ENCODE measurements around the gene SLC19A1. TPM values are rescaled to one million over a fixed set of nuclear protein-coding genes. Genes with fewer than 3 reads are reported as not detected.
A peak's percentile ranks its signal among the peaks of the same experiment; 100 is the strongest.

SLC19A1 gene
- total RNA-seq, 4 donors from 2014 or later = 3.6 to 7.3 (median 5.0) TPM

- TF ChIP-seq CTCF (IDR thresholded peaks at IDR 0.05) (no peak), POLR2A (IDR thresholded peaks at IDR 0.05) (no peak)
- DNase-seq (ENCODE audit: low spot score in 2 of 2) = no peak
- no peak overlapping the region for H3K4me3 ChIP-seq (ENCODE audit: low read depth, poor library complexity, severe bottlenecking)
- WGBS, 2 donors = 97 to 98% methylated on average over 2 of the region's 2 CpGs
- intact Hi-C loops (cut with DNase I; ENCODE audit: low total_unique reads) = no loop called here
Observed at GRCh38 chr21:45521241-45521640, 21.0 kb downstream of the SLC19A1 start.

- no peak for TF ChIP-seq POLR2A (IDR thresholded peaks at IDR 0.05)
- no peak for TF ChIP-seq CTCF (IDR thresholded peaks at IDR 0.05)
- DNase-seq (ENCODE audit: low spot score in 2 of 2) = no peak
- 95% methylated on average over 4 of the region's 4 CpGs for WGBS, 2 donors
- H3K4me3 ChIP-seq (ENCODE audit: low read depth, poor library complexity, severe bottlenecking) = no peak overlapping the region
- intact Hi-C loops (cut with DNase I; ENCODE audit: low total_unique reads) = no loop called here
Observed at GRCh38 chr21:45519182-45519581, 23.1 kb downstream of the SLC19A1 start.

- DNase-seq (ENCODE audit: low spot score in 2 of 2) = no peak
- no peak for TF ChIP-seq POLR2A (IDR thresholded peaks at IDR 0.05)
- no peak for TF ChIP-seq CTCF (IDR thresholded peaks at IDR 0.05)
- H3K4me3 ChIP-seq (ENCODE audit: low read depth, poor library complexity, severe bottlenecking) = no peak overlapping the region
- intact Hi-C loops (cut with DNase I; ENCODE audit: low total_unique reads) = no loop called here
- WGBS, 2 donors = 86 to 95% methylated on average over 2 of the region's 2 CpGs
Observed at GRCh38 chr21:45518742-45519141, 23.5 kb downstream of the SLC19A1 start.

GRCh38 chr21:45517249-45518065 is 24.8 kb downstream of the SLC19A1 start:
- no peak overlapping the region for H3K4me3 ChIP-seq (ENCODE audit: low read depth, poor library complexity, severe bottlenecking)
- peak in 1 of 2 donors; percentile 72 for DNase-seq (ENCODE audit: low spot score in 2 of 2)
- WGBS, 2 donors = 96% methylated on average over 15 of the region's 15 CpGs
- no peak for TF ChIP-seq CTCF (IDR thresholded peaks at IDR 0.05)
- no peak for TF ChIP-seq POLR2A (IDR thresholded peaks at IDR 0.05)
- intact Hi-C loops (cut with DNase I; ENCODE audit: low total_unique reads) = no loop called here

- DNase-seq (ENCODE audit: low spot score in 2 of 2) = no peak
- intact Hi-C loops (cut with DNase I; ENCODE audit: low total_unique reads) = no loop called here
- 88 to 89% methylated on average over 14 of the region's 14 CpGs for WGBS, 2 donors
- H3K4me3 ChIP-seq (ENCODE audit: low read depth, poor library complexity, severe bottlenecking) = no peak overlapping the region
- TF ChIP-seq POLR2A (IDR thresholded peaks at IDR 0.05) = no peak
Observed at GRCh38 chr21:45516671-45517151, 25.5 kb downstream of the SLC19A1 start.

DNA sequence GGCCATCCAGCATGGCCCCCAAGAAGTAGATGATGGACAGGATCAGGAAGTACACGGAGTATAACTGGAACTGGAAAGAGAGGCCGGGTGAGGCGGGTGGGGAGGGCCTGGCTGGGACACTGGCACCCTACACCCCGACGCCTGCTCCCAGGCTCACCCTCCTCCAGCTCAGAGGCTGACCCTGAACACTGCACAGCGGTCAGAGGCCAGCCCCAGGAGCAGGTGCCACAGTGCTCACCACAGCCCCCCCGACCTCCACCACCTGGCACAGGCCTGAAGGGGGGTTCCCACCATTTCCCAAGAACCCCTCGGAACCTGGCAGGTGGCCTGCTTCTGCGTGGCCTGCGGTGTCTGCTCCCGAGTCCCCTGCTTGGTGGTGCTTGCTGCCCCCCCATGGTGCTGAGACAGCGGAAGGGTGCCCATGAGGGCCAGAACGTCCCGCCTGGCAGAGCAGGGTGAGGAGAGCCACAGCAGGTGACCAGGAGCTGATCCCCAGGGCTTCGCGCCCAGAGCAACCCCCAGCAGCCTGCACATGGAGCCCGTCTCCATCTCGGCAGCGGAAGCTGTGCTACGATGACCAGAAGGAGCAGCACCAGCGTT is 26.1 kb downstream of the SLC19A1 start:
- H3K4me3 ChIP-seq (ENCODE audit: low read depth, poor library complexity, severe bottlenecking) = no peak overlapping the region
- WGBS, 2 donors = 90 to 94% methylated on average over 16 to 17 of the region's 21 CpGs
- TF ChIP-seq POLR2A (IDR thresholded peaks at IDR 0.05) (no peak), CTCF (IDR thresholded peaks at IDR 0.05) (no peak)
- DNase-seq (ENCODE audit: low spot score in 2 of 2) = peak in 1 of 2 donors; percentile 73
- intact Hi-C loops (cut with DNase I; ENCODE audit: low total_unique reads) = no loop called here
